Activated naive CD4-positive, alpha-beta T cell treated with anti-CD3 and anti-CD28 coated beads, Interleukin-2, amount 10 ng/mL, durations not matched to agents 7 days and 5 days (primary cell): ENCODE results near the gene PDE6C.

Experiments used
- CTCF ChIA-PET: fragments of 350-600 bp; sonication (Branson Sonifier 250); formaldehyde crosslinking; loops from one replicate; lab custom pipeline; 2021; ENCODE audit warnings: antibody characterized with exemption; lab: Charles Lee
- DNase-seq: peaks from one replicate; pipeline ENCODE4 v3.0.0-alpha.2; 2020
- H3K27ac Mint-ChIP-seq: one replicate; pipeline ENCODE4 v1.8.0; 2021; ENCODE audit warnings: mild to moderate bottlenecking, moderate library complexity, mixed read lengths
- H3K27me3 Mint-ChIP-seq: one replicate; pipeline ENCODE4 v1.8.0; 2021; ENCODE audit warnings: mild to moderate bottlenecking, mixed read lengths
- H3K36me3 Mint-ChIP-seq: one replicate; pipeline ENCODE4 v1.8.0; 2021; ENCODE audit warnings: mixed read lengths
- H3K4me1 Mint-ChIP-seq: one replicate; pipeline ENCODE4 v1.8.0; 2021; ENCODE audit warnings: mixed read lengths
- H3K4me3 Mint-ChIP-seq: one replicate; pipeline ENCODE4 v1.8.0; 2021; ENCODE audit warnings: mild to moderate bottlenecking, moderate library complexity, mixed read lengths
- H3K9me3 Mint-ChIP-seq: one replicate; pipeline ENCODE4 v1.8.0; 2021; ENCODE audit warnings: mixed read lengths

Gene PDE6C

DNA sequence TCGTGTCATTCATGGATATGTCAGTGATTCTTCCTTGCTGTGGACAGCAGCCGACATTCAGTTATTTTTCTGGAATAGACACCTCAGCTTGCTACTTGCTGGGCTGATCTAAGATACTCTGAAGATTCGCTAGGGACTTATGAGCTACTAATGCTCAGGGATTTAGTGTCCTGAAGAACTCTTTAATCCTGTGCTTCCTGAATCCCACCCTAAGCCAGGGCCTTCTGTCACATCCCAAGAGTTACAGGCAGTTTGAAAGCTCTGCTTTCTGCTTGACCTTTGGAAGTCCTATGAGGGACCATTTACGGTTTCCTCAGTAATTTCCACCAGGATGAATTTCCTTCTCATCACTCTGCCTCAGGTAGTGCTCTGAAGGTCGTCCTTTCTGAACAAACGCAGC lies at the start of gene PDE6C:
TSS of gene PDE6C (plus strand) at position 227 of the 400 bp plus-strand sequence. CDS start 189 bp downstream, outside the sequence.
- H3K4me1 Mint-ChIP-seq, result no peaks in the 10 kb centered on the region
- no peaks in the 10 kb centered on the region for H3K9me3 Mint-ChIP-seq
- no peaks in the 10 kb centered on the region for H3K36me3 Mint-ChIP-seq
- CTCF ChIA-PET, result no interaction called here
- no peak within 1 kb of the TSS for H3K27ac Mint-ChIP-seq
- peaks cover 17% of the 10 kb centered on the region for H3K27me3 Mint-ChIP-seq
- H3K4me3 Mint-ChIP-seq, result no peak within 1 kb of the TSS
- DNase-seq, result no peak

- no peak overlapping the region for H3K27ac Mint-ChIP-seq
- no peak overlapping the region for H3K4me3 Mint-ChIP-seq
- no peak for DNase-seq
- H3K4me1 Mint-ChIP-seq, result no peaks in the 10 kb centered on the region
- peaks cover 57% of the 10 kb centered on the region for H3K27me3 Mint-ChIP-seq
- no peaks in the 10 kb centered on the region for H3K9me3 Mint-ChIP-seq
- no peaks in the 10 kb centered on the region for H3K36me3 Mint-ChIP-seq
- CTCF ChIA-PET, result interaction anchor here (2.0 kb wide), 1 partner anchor 11 kb away, joined by 5 read pairs; no protein-coding TSS in a partner anchor
Measured at GRCh38 chr10:93565446-93565845, 46.9 kb upstream of the PDE6C start.

DNA sequence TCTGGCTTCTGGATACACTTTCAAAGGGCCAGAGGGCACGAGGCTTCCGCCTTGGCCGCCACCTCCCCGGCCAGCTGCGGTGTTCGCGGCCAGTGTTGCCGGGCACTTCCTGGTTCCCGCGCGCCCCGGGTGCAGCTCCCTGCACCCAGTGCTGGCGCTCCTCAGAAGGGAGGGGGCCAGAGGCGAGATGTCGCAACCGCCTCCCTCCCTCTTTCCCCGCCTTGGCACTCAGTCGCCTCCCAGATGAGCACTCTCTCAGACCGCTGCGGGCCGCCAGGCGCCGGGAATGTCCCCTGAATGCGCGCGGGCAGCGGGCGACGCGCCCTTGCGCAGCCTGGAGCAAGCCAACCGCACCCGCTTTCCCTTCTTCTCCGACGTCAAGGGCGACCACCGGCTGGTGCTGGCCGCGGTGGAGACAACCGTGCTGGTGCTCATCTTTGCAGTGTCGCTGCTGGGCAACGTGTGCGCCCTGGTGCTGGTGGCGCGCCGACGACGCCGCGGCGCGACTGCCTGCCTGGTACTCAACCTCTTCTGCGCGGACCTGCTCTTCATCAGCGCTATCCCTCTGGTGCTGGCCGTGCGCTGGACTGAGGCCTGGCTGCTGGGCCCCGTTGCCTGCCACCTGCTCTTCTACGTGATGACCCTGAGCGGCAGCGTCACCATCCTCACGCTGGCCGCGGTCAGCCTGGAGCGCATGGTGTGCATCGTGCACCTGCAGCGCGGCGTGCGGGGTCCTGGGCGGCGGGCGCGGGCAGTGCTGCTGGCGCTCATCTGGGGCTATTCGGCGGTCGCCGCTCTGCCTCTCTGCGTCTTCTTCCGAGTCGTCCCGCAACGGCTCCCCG lies 45.7 kb upstream of the PDE6C start, which contains the start of gene FFAR4:
TSS of gene FFAR4 (plus strand) at position 231 of the 842 bp plus-strand sequence. CDS start at position 287, 56 bp downstream.
- H3K36me3 Mint-ChIP-seq, result no peaks in the 10 kb centered on the region
- H3K4me3 Mint-ChIP-seq, result no peak within 1 kb of the TSS
- H3K4me1 Mint-ChIP-seq, result no peaks in the 10 kb centered on the region
- H3K27ac Mint-ChIP-seq, result no peak within 1 kb of the TSS
- DNase-seq, result no peak
- no peaks in the 10 kb centered on the region for H3K9me3 Mint-ChIP-seq
- H3K27me3 Mint-ChIP-seq, result peaks cover 62% of the 10 kb centered on the region
- CTCF ChIA-PET, result interaction anchor here (2.0 kb wide), 1 partner anchor 12 kb away, joined by 5 read pairs; no protein-coding TSS in a partner anchor

GRCh38 chr10:93567277-93568104 lies 44.8 kb upstream of the PDE6C start:
- peaks cover 70% of the 10 kb centered on the region for H3K27me3 Mint-ChIP-seq
- no peaks in the 10 kb centered on the region for H3K36me3 Mint-ChIP-seq
- H3K27ac Mint-ChIP-seq, result no peak overlapping the region
- CTCF ChIA-PET, result interaction anchor here (0.5 kb wide), 1 partner anchor 56 kb away, joined by 3 read pairs; no protein-coding TSS in a partner anchor
- no peaks in the 10 kb centered on the region for H3K9me3 Mint-ChIP-seq
- H3K4me3 Mint-ChIP-seq, result no peak overlapping the region
- no peaks in the 10 kb centered on the region for H3K4me1 Mint-ChIP-seq
- DNase-seq, result no peak

GRCh38 chr10:93568105-93568390 lies 44.3 kb upstream of the PDE6C start:
- Mint-ChIP-seq H3K27me3 (peaks cover 76% of the 10 kb centered on the region), H3K4me1 (peaks cover 1% of the 10 kb centered on the region), H3K4me3 (no peak overlapping the region), H3K9me3 (no peaks in the 10 kb centered on the region), H3K27ac (no peak overlapping the region), H3K36me3 (no peaks in the 10 kb centered on the region)
- CTCF ChIA-PET, result interaction anchor here (0.5 kb wide), 1 partner anchor 57 kb away, joined by 3 read pairs; no protein-coding TSS in a partner anchor
- no peak for DNase-seq

DNA sequence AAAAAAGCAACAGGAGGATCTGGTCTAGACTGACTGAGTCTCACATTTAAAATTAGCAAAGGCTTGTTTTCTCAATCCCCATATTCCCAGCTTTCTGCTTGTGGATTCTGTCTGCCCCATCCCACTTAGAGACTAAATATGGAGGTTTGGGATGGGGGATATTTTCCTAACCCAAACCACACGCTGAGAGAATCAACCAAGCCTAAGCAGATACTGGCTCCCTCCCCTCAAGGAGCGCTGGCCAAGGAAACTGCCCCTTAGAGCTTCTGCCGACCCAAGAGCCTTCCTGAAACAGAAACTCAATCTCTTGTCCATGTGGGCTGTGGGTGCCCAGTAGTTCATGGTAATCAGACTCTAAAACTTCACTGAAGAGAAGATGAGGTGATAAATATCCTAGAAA lies 42.0 kb upstream of the PDE6C start:
- peaks cover 71% of the 10 kb centered on the region for H3K27me3 Mint-ChIP-seq
- no peak overlapping the region for H3K27ac Mint-ChIP-seq
- CTCF ChIA-PET, result interaction anchor here (0.7 kb wide), 1 partner anchor 15 kb away, joined by 3 read pairs; no protein-coding TSS in a partner anchor

GRCh38 chr10:93572606-93573005 lies 39.7 kb upstream of the PDE6C start:
- no peak for DNase-seq
- H3K36me3 Mint-ChIP-seq, result no peaks in the 10 kb centered on the region
- CTCF ChIA-PET, result no interaction called here
- H3K27me3 Mint-ChIP-seq, result peaks cover 51% of the 10 kb centered on the region
- peaks cover 8% of the 10 kb centered on the region for H3K4me1 Mint-ChIP-seq
- no peak overlapping the region for H3K4me3 Mint-ChIP-seq
- no peaks in the 10 kb centered on the region for H3K9me3 Mint-ChIP-seq
- H3K27ac Mint-ChIP-seq, result no peak overlapping the region

More for the DNA sequence above, 42.0 kb upstream of the PDE6C start:
- no peaks in the 10 kb centered on the region for H3K9me3 Mint-ChIP-seq
- no peaks in the 10 kb centered on the region for H3K36me3 Mint-ChIP-seq
- no peak overlapping the region for H3K4me3 Mint-ChIP-seq
- peaks cover 8% of the 10 kb centered on the region for H3K4me1 Mint-ChIP-seq
- no peak for DNase-seq

- Mint-ChIP-seq H3K27ac (no peak overlapping the region), H3K36me3 (no peaks in the 10 kb centered on the region), H3K4me1 (peaks cover 8% of the 10 kb centered on the region), H3K4me3 (no peak overlapping the region), H3K9me3 (no peaks in the 10 kb centered on the region), H3K27me3 (peaks cover 44% of the 10 kb centered on the region)
- CTCF ChIA-PET, result no interaction called here
- DNase-seq, result no peak
Measured at GRCh38 chr10:93573051-93573909, 39.1 kb upstream of the PDE6C start.

- peaks cover 37% of the 10 kb centered on the region for H3K27me3 Mint-ChIP-seq
Measured at GRCh38 chr10:93573924-93574323, 38.4 kb upstream of the PDE6C start.

GRCh38 chr10:93576888-93577287 lies 35.4 kb upstream of the PDE6C start:
- H3K36me3 Mint-ChIP-seq, result no peaks in the 10 kb centered on the region
- CTCF ChIA-PET, result no interaction called here
- H3K27ac Mint-ChIP-seq, result no peak overlapping the region
- peaks cover 6% of the 10 kb centered on the region for H3K9me3 Mint-ChIP-seq
- peaks cover 8% of the 10 kb centered on the region for H3K4me1 Mint-ChIP-seq
- DNase-seq, result no peak
- H3K4me3 Mint-ChIP-seq, result no peak overlapping the region
- H3K27me3 Mint-ChIP-seq, result peaks cover 13% of the 10 kb centered on the region

More at GRCh38 chr10:93573924-93574323, 38.4 kb upstream of the PDE6C start:
- Mint-ChIP-seq H3K9me3 (no peaks in the 10 kb centered on the region), H3K4me1 (peaks cover 8% of the 10 kb centered on the region), H3K4me3 (no peak overlapping the region), H3K36me3 (no peaks in the 10 kb centered on the region), H3K27ac (no peak overlapping the region)
- CTCF ChIA-PET, result no interaction called here
- DNase-seq, result no peak

- peaks cover 8% of the 10 kb centered on the region for H3K4me1 Mint-ChIP-seq
- CTCF ChIA-PET, result no interaction called here
- H3K27me3 Mint-ChIP-seq, result peaks cover 6% of the 10 kb centered on the region
- H3K27ac Mint-ChIP-seq, result no peak overlapping the region
- peaks cover 6% of the 10 kb centered on the region for H3K9me3 Mint-ChIP-seq
- H3K4me3 Mint-ChIP-seq, result no peak overlapping the region
- DNase-seq, result no peak
- no peaks in the 10 kb centered on the region for H3K36me3 Mint-ChIP-seq
Measured at GRCh38 chr10:93577565-93577964, 34.8 kb upstream of the PDE6C start.

DNA sequence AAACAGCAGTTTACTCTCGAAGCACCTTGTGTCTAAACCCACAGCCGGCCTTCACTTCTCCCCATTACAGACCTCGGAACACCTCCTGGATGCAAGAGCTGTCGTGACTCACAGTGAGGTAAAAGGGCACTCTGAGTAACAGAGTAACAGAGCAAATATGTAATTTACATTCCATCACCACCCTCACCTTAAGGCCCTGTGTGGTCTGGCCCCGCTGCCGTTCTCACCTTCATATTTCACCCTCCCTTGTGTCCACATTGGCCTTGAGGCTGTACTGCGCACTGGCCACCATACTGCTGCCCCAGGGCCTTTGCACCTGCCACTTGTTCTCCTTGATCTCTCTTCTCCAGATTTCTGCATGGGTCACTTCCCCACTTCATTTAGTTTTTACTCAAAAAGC lies 33.2 kb upstream of the PDE6C start:
- Mint-ChIP-seq H3K36me3 (no peaks in the 10 kb centered on the region), H3K9me3 (peaks cover 6% of the 10 kb centered on the region), H3K4me3 (no peak overlapping the region), H3K27ac (no peak overlapping the region), H3K27me3 (no peaks in the 10 kb centered on the region), H3K4me1 (no peaks in the 10 kb centered on the region)
- no peak for DNase-seq
- CTCF ChIA-PET, result no interaction called here

- CTCF ChIA-PET, result no interaction called here
- no peak for DNase-seq
- peaks cover 6% of the 10 kb centered on the region for H3K9me3 Mint-ChIP-seq
- H3K36me3 Mint-ChIP-seq, result no peaks in the 10 kb centered on the region
- H3K27ac Mint-ChIP-seq, result no peak overlapping the region
- no peak overlapping the region for H3K4me3 Mint-ChIP-seq
- no peaks in the 10 kb centered on the region for H3K27me3 Mint-ChIP-seq
- no peaks in the 10 kb centered on the region for H3K4me1 Mint-ChIP-seq
Measured at GRCh38 chr10:93579985-93580711, 32.2 kb upstream of the PDE6C start.
